WERI-Rb-1 (cell line): ENCODE measurements around the gene CDH5.

Experiments
- DNase-seq: peaks from one replicate; pipeline ENCODE4 v3.0.0-alpha.2; 2020
- H3K27ac ChIP-seq: fragments of 250-450 bp; sonication (Bioruptor Pico); 2 replicates; pipeline ENCODE4 v1.5.1; 2020; ENCODE audit warnings: mild to moderate bottlenecking, moderate library complexity
- H3K27me3 ChIP-seq: fragments of 250-450 bp; sonication (Bioruptor Pico); 2 replicates; pipeline ENCODE4 v1.5.1; 2021; ENCODE audit warnings: mild to moderate bottlenecking, low read depth, moderate library complexity; ENCODE audit not compliant: insufficient read depth, severe bottlenecking
- H3K36me3 ChIP-seq: fragments of 250-450 bp; sonication (Bioruptor Pico); 2 replicates; pipeline ENCODE4 v1.5.1; 2020; ENCODE audit warnings: mild to moderate bottlenecking, moderate library complexity
- H3K4me3 ChIP-seq: 2 replicates; pipeline ENCODE4 v1.5.1; 2011; ENCODE audit warnings: low read depth, mild to moderate bottlenecking, control low read depth, low read length
- H3K9me3 ChIP-seq: fragments of 250-450 bp; sonication (Bioruptor Pico); 2 replicates; pipeline ENCODE4 v1.5.1; 2021; ENCODE audit warnings: mild to moderate bottlenecking, moderate library complexity; ENCODE audit not compliant: severe bottlenecking
- TF ChIP-seq, protein P1 (sequence below): IDR thresholded peaks from 2 replicates; pipeline ENCODE4 v1.5.1; 2011; ENCODE audit warnings: low read depth, mild to moderate bottlenecking, control low read depth, inconsistent platforms, low read length

Gene CDH5

DNA sequence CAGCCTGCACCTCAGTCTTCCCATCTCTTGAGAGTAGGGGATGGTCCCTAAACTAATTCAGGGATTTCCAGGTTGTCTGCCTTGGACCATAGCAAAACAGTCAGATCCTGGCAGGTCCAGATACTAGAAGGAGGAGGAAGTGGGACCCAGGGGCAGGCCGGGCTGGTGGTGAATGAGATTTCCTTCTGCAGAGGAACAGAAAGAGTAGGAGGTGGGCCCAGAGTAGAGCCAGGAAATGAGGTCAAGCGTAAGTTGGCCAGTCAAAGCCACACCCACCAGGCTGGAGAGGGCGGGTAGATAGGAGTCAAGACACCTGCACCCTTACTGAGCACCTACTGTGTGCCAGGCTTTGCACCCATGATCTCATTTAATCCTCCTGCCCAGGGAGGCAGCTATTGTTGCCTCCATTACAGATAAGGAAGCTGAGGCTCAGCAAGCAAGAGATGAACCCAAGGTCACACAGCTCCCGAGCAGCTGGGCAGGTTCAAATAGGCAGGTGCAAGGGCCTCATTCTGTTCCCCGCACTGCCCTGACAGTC, 2.6 kb downstream of the CDH5 start:
- H3K27ac ChIP-seq = no peak overlapping the region
- DNase-seq = no peak
- TF ChIP-seq, protein P1, sequence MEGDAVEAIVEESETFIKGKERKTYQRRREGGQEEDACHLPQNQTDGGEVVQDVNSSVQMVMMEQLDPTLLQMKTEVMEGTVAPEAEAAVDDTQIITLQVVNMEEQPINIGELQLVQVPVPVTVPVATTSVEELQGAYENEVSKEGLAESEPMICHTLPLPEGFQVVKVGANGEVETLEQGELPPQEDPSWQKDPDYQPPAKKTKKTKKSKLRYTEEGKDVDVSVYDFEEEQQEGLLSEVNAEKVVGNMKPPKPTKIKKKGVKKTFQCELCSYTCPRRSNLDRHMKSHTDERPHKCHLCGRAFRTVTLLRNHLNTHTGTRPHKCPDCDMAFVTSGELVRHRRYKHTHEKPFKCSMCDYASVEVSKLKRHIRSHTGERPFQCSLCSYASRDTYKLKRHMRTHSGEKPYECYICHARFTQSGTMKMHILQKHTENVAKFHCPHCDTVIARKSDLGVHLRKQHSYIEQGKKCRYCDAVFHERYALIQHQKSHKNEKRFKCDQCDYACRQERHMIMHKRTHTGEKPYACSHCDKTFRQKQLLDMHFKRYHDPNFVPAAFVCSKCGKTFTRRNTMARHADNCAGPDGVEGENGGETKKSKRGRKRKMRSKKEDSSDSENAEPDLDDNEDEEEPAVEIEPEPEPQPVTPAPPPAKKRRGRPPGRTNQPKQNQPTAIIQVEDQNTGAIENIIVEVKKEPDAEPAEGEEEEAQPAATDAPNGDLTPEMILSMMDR = no peak

DNA sequence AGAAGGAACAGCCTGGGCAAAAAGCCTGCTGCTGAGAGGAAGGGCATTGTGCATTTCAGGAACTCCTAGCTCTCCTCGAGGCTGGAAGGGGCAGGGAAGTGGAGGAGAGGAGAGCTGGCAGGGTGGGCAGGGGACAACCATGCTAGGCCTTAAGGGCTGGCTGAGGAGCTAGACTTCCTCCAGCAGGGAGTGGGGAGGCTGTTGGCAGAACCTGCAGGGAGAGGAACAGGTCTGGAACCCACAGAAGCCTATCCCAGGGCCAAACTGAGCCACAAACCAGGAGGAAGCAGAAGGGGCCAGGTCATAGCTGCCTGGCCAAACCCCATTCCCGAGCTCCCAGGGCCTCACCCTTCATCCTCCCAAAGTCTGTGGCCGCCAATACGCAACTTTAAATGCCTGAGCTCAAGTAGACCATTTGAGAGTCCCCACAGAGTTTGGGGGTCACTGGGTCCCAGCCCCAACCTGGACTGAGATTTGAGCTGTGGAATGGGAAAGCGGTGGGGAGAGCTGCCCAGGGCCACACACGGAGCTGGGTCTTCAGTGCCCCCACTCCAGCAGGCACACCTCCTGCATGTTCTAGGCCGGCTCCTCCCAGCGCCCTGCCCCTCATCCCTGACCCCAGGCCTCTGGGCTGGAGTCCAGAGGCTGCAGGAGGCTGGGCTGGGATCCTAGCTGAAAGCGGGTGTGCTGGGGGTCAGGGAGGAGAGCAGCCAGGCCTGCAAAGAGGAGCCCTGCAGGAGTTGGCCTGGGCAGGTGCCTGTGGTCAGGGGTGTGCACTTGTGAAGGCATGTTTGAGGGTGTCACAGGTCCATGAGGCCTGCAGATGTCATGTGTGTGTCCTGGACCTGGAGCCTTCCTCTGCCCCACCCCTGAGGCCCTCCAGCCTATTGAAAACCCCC, 4.5 kb downstream of the CDH5 start:
- Histone ChIP-seq H3K27ac (no peak overlapping the region), H3K27me3 (no peaks in the 10 kb centered on the region), H3K4me3 (no peak overlapping the region), H3K36me3 (no peaks in the 10 kb centered on the region), H3K9me3 (no peaks in the 10 kb centered on the region)
- TF ChIP-seq, protein P1 = no peak
- DNase-seq = no peak

More for the DNA sequence above, 2.6 kb downstream of the CDH5 start:
- Histone ChIP-seq H3K27me3 (no peaks in the 10 kb centered on the region), H3K36me3 (no peaks in the 10 kb centered on the region), H3K9me3 (no peaks in the 10 kb centered on the region), H3K4me3 (no peak overlapping the region)

DNA sequence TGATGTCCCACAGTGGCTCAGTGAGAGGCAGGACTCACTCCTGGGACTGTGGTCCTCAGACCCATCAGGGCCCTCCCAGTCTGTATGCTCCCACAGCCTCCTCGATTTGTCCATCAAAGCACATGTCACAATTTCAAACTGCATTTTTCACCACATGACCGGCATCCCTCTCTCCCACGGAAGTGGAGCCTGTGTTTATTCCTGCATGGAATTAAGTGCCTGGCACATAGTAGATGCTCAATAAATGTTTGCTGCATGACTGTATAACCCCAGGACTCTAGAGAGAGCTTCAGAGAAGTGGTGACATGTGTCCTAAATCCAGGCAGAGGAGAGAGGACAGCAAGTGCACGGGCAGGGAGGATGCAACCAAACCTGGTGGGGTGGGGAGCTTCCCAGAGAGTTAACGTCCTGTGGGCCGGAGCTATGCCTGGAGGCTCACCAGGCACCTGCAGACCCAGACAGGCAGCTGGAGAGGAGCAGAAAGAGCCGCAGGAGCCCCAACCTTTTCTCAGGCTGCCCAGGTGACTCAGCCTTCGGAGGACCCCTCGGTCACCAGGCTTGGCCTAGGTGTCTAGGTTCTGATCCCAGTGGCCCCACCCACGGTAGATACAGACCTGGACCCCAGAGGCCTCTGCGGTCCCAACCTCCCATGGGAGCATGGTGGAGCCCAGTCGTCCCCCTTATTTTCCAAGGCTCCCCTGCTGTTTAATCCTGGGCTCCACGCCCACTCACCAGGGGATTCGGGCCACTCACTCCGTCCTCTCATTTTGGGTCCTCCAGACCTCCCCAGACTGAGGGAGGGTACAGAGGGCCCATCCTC, 5.8 kb downstream of the CDH5 start:
- no peaks in the 10 kb centered on the region for H3K36me3 ChIP-seq
- TF ChIP-seq, protein P1 = no peak
- no peak for DNase-seq

DNA sequence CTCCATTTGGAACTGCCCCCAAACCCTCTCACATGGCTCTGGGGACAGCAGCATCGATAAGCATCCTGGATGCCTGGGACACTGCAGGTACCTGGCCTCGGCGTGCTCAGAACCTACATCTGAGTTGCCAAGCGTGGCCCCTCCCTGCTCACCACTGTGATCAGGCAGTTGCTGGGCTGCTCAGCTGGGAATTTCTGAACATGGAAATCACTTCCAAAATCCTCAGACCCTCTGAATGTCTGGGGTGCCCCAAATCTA, 6.3 kb downstream of the CDH5 start:
- Histone ChIP-seq H3K27ac (no peak overlapping the region), H3K36me3 (no peaks in the 10 kb centered on the region), H3K27me3 (no peaks in the 10 kb centered on the region), H3K9me3 (no peaks in the 10 kb centered on the region), H3K4me3 (no peak overlapping the region)
- TF ChIP-seq, protein P1 = no peak
- no peak for DNase-seq

More for the DNA sequence above, 5.8 kb downstream of the CDH5 start:
- Histone ChIP-seq H3K27ac (no peak overlapping the region), H3K9me3 (no peaks in the 10 kb centered on the region), H3K4me3 (no peak overlapping the region), H3K27me3 (no peaks in the 10 kb centered on the region)

DNA sequence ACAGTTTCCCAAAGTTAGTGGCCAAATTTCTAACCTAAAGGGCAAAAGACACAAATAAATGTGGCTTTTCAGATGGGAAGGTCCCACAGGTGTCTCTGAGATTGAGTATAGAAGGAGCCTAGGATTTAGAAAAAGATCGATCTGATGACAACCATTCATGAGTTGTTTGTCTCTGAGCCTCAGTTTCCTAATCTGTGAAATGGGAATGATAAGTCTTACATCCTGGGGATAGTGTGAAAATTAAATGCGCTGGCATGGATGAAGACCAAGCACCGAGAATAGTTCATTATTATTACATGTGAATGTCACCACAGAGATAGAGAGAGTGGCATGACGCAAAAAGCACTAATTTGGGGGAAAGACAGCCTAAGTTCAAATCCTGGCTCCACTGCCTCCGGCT, 7.2 kb downstream of the CDH5 start:
- H3K9me3 ChIP-seq = no peaks in the 10 kb centered on the region
- H3K36me3 ChIP-seq = no peaks in the 10 kb centered on the region
- no peak overlapping the region for H3K4me3 ChIP-seq
- no peak for DNase-seq
- no peaks in the 10 kb centered on the region for H3K27me3 ChIP-seq
- TF ChIP-seq, protein P1 = no peak
- no peak overlapping the region for H3K27ac ChIP-seq
